HepG2 (cell line): Measurements from ENCODE around the gene PRDX2. TPM values are rescaled to one million over a fixed set of nuclear protein-coding genes. Genes with fewer than 3 reads are reported as not detected.

Experiments used
- CHCHD3 ChIP-seq: sonication (generic); formaldehyde crosslinking; IDR thresholded peaks from 2 replicates; pipeline ENCODE4 v1.8.0; 2022; ENCODE audit warnings: mild to moderate bottlenecking, missing genetic modification reagents, moderate library complexity
- DZIP1 ChIP-seq: sonication (generic); formaldehyde crosslinking; IDR thresholded peaks from 2 replicates; pipeline ENCODE4 v1.5.0; 2020; ENCODE audit warnings: mild to moderate bottlenecking, missing genetic modification reagents
- HDAC1 ChIP-seq: sonication (generic); formaldehyde crosslinking; IDR thresholded peaks from 2 replicates; pipeline ENCODE4 v1.5.1; 2020; ENCODE audit warnings: mild to moderate bottlenecking, missing genetic modification reagents
- HHEX ChIP-seq: IDR thresholded peaks from 2 replicates; pipeline ENCODE4 v1.6.1; 2016; ENCODE audit warnings: control low read depth
- IKZF5 ChIP-seq: IDR thresholded peaks from 2 replicates; pipeline ENCODE4 v1.6.1; 2018; ENCODE audit warnings: missing genetic modification reagents, mild to moderate bottlenecking, missing compliant biosample characterization
- ISX ChIP-seq: sonication (generic); formaldehyde crosslinking; conservative IDR thresholded peaks from 2 replicates; pipeline ENCODE4 v1.5.0; 2020; ENCODE audit warnings: missing genetic modification reagents
- PATZ1 ChIP-seq: sonication (generic); formaldehyde crosslinking; IDR thresholded peaks from 2 replicates; pipeline ENCODE4 v1.4.0; 2020; ENCODE audit warnings: missing genetic modification reagents
- SP1 ChIP-seq, 2 experiments: fragments of 450-650 bp in 1 of 2; sonication (generic) in 1 of 2; formaldehyde crosslinking in 1 of 2; IDR thresholded peaks; 2 replicates each; pipeline versions ENCODE4 v1.4.0 to v1.6.1; 2016 to 2020; ENCODE audit warnings: missing genetic modification reagents in 1 of 2
- SPEN ChIP-seq: sonication (generic); formaldehyde crosslinking; IDR thresholded peaks from 2 replicates; pipeline ENCODE4 v1.5.1; 2020; ENCODE audit warnings: low read depth, mild to moderate bottlenecking, missing genetic modification reagents
- TFAP4 ChIP-seq: sonication (generic); IDR thresholded peaks from 2 replicates; pipeline ENCODE4 v1.6.1; 2016; ENCODE audit warnings: low read depth, borderline replicate concordance
- TOPORS ChIP-seq: sonication (generic); formaldehyde crosslinking; IDR thresholded peaks from 2 replicates; pipeline ENCODE4 v1.8.0; 2023; ENCODE audit warnings: mild to moderate bottlenecking, missing genetic modification reagents
- ZFP41 ChIP-seq: sonication (generic); formaldehyde crosslinking; IDR thresholded peaks from 2 replicates; pipeline ENCODE4 v1.4.0; 2020; ENCODE audit warnings: mild to moderate bottlenecking, missing genetic modification reagents, borderline replicate concordance
- ZFY ChIP-seq: sonication (generic); formaldehyde crosslinking; IDR thresholded peaks from 2 replicates; pipeline ENCODE4 v1.4.0; 2020; ENCODE audit warnings: missing genetic modification reagents
- ZNF333 ChIP-seq: sonication (generic); formaldehyde crosslinking; IDR thresholded peaks from 2 replicates; pipeline ENCODE4 v1.4.0; 2020; ENCODE audit warnings: mild to moderate bottlenecking, missing genetic modification reagents, borderline replicate concordance
- ZNF33A ChIP-seq: sonication (generic); formaldehyde crosslinking; IDR thresholded peaks from 2 replicates; pipeline ENCODE4 v1.5.1; 2020; ENCODE audit warnings: missing genetic modification reagents, mild to moderate bottlenecking, moderate library complexity, borderline replicate concordance
- ZNF557 ChIP-seq: sonication (generic); formaldehyde crosslinking; IDR thresholded peaks from 2 replicates; pipeline ENCODE4 v1.4.0; 2020; ENCODE audit warnings: missing genetic modification reagents
- ZNF580 ChIP-seq: IDR thresholded peaks from 2 replicates; pipeline ENCODE4 v1.6.1; 2016; ENCODE audit warnings: low read depth, borderline replicate concordance
- ZNF605 ChIP-seq: sonication (generic); formaldehyde crosslinking; IDR thresholded peaks from 2 replicates; pipeline ENCODE4 v1.8.0; 2022; ENCODE audit warnings: mild to moderate bottlenecking, missing genetic modification reagents
- ZNF879 ChIP-seq: sonication (generic); formaldehyde crosslinking; IDR thresholded peaks from 2 replicates; pipeline ENCODE4 v1.8.1; 2023; ENCODE audit warnings: missing genetic modification reagents
- polyA plus RNA-seq, 8 experiments: library from polyadenylated mRNA; depleted of rRNA in 3 of 8; stranded (reverse) in 7 of 8; unstranded in 1 of 8; fragments of >200 nt; fragmentation: Illumina TruSeq in 4 of 8; extraction: Trizol in 4 of 8; gene quantifications; 2 replicates each; pipeline versions ENCODE4 v1.2.1 to v1.2.3, GENCODE V29; 2011 to 2016; ENCODE audit warnings: low read depth in 4 of 8, missing spikeins in 1 of 8, mixed read lengths in 1 of 8; ENCODE audit not compliant: insufficient read depth in 1 of 8
- total RNA-seq, 5 experiments: library from RNA; depleted of rRNA; stranded (reverse); fragments of >200 nt; fragmentation: Illumina TruSeq; extraction: Trizol; gene quantifications; 2 replicates each; pipeline ENCODE4 v1.2.3, GENCODE V29; 2016; ENCODE audit warnings: low read depth in 1 of 5

PRDX2 gene
- total and polyA plus RNA-seq, 2 of the 13 experiments (the other 11 are each of a cell fraction or from before 2014, with no cell fraction given): 218 to 381 TPM

- peak; percentile 59; the same call in 1 of the 2 replicates for TF ChIP-seq PATZ1 (CRISPR knock-in tag)
- no peak for TF ChIP-seq ZNF33A (CRISPR knock-in tag)
- no peak for TF ChIP-seq ZNF557 (CRISPR knock-in tag)
- no peak for TF ChIP-seq SP1 (IDR thresholded peaks at IDR 0.05)
- TF ChIP-seq SP1 (CRISPR knock-in tag; IDR thresholded peaks at IDR 0.05): 0 out of 2 replicates have a peak, but pooled peaks have one; percentile 13
- no peak for TF ChIP-seq ZNF580 (CRISPR knock-in tag)
- peak; percentile 67; the same call in 1 of the 2 replicates for TF ChIP-seq ZNF879 (CRISPR knock-in tag)
- TF ChIP-seq DZIP1 (CRISPR knock-in tag): no peak; the same call in 1 of the 2 replicates
- no peak for TF ChIP-seq ZFY (CRISPR knock-in tag)
- no peak for TF ChIP-seq SPEN
- peak; percentile 62; the same call in 1 of the 2 replicates for TF ChIP-seq TFAP4
- TF ChIP-seq TOPORS (CRISPR knock-in tag): no peak
- no peak for TF ChIP-seq HHEX (CRISPR knock-in tag)
- no peak for TF ChIP-seq ZNF605 (CRISPR knock-in tag)
- no peak for TF ChIP-seq CHCHD3 (CRISPR knock-in tag)
- TF ChIP-seq ZNF333 (CRISPR knock-in tag): 0 out of 2 replicates have a peak, but pooled peaks have one; percentile 79
- peak; percentile 31; the same call in 1 of the 2 replicates for TF ChIP-seq HDAC1
- TF ChIP-seq IKZF5 (CRISPR knock-in tag): no peak
- no peak for TF ChIP-seq ISX (CRISPR knock-in tag)
- no peak for TF ChIP-seq ZFP41 (CRISPR knock-in tag)
Observed at GRCh38 chr19:12778017-12778904, 23.3 kb downstream of the PRDX2 start (continued).
